OCI-LY7 (cell line): ENCODE results near the gene AKR7A3. TPM values are rescaled to one million over a fixed set of nuclear protein-coding genes. Genes with fewer than 3 reads are reported as not detected.

ENCODE experiments used
- BruUV-seq: library from RNA; stranded (reverse); fragments of 400-500 nt; replicated peaks from 2 replicates; lab custom pipeline; 2021; lab: Mats Ljungman, UMichigan
- CTCF ChIA-PET: fragments of 300-600 bp; sonication (Branson Sonifier 250); formaldehyde crosslinking; loops from one replicate; lab custom pipeline; 2022; ENCODE audit warnings: antibody characterized with exemption; ENCODE audit not compliant: unreplicated experiment; lab: Charles Lee
- POLR2A ChIA-PET: fragments of 300-600 bp; sonication (Branson Sonifier 250); formaldehyde crosslinking; loops from one replicate; lab custom pipeline; 2022; ENCODE audit warnings: antibody characterized with exemption; lab: Charles Lee
- DNase-seq: peaks from one replicate; pipeline ENCODE4 v3.0.0-alpha.2; 2015; ENCODE audit warnings: low spot score
- H2AFZ ChIP-seq: fragments of 200-600 bp; sonication (generic), shearing (Covaris generic); 2 replicates; pipeline ENCODE4 v1.6.1; 2014; ENCODE audit warnings: mild to moderate bottlenecking, antibody characterized with exemption, low read length, moderate library complexity
- H3K27ac ChIP-seq: fragments of 200-600 bp; sonication (generic); 2 replicates; pipeline ENCODE4 v1.5.1; 2014; ENCODE audit warnings: mixed run types, low read depth, mild to moderate bottlenecking, moderate library complexity, low read length, inconsistent platforms; ENCODE audit not compliant: poor library complexity, severe bottlenecking
- H3K36me3 ChIP-seq: fragments of 200-600 bp; sonication (generic); 2 replicates; pipeline ENCODE4 v1.6.1; 2014; ENCODE audit warnings: mild to moderate bottlenecking, antibody characterized with exemption, low read length, moderate library complexity, mixed read lengths; ENCODE audit not compliant: insufficient read depth
- H3K4me1 ChIP-seq: fragments of 200-600 bp; sonication (generic); 2 replicates; pipeline ENCODE4 v1.5.1; 2014; ENCODE audit warnings: mild to moderate bottlenecking, low read length; ENCODE audit not compliant: insufficient read depth, poor library complexity, severe bottlenecking
- H3K4me2 ChIP-seq: fragments of 200-600 bp; sonication (generic); 2 replicates; pipeline ENCODE4 v1.6.1; 2014; ENCODE audit warnings: mild to moderate bottlenecking, low read length
- H3K4me3 ChIP-seq: fragments of 200-600 bp; sonication (generic); 2 replicates; pipeline ENCODE4 v1.5.1; 2014; ENCODE audit warnings: mild to moderate bottlenecking, low read depth, low read length; ENCODE audit not compliant: poor library complexity, severe bottlenecking
- H3K79me2 ChIP-seq: fragments of 200-600 bp; sonication (generic); 2 replicates; pipeline ENCODE4 v1.6.1; 2016; ENCODE audit warnings: low read depth, mild to moderate bottlenecking, low read length, moderate library complexity, mixed read lengths; ENCODE audit not compliant: insufficient read depth
- H3K9me2 ChIP-seq: fragments of 200-600 bp; sonication (generic); 2 replicates; pipeline ENCODE4 v1.6.1; 2016; ENCODE audit warnings: mild to moderate bottlenecking, low read length, mixed read lengths; ENCODE audit not compliant: insufficient read depth
- H3K9me3 ChIP-seq: fragments of 200-600 bp; sonication (generic); 2 replicates; pipeline ENCODE4 v1.6.1; 2014; ENCODE audit warnings: mild to moderate bottlenecking, mixed run types, low read length, mixed read lengths
- H4K20me1 ChIP-seq: fragments of 200-600 bp; sonication (generic); 2 replicates; pipeline ENCODE4 v1.6.1; 2014; ENCODE audit warnings: mild to moderate bottlenecking, antibody characterized with exemption, low read length, moderate library complexity, mixed read lengths; ENCODE audit not compliant: insufficient read depth
- EZH2phosphoT487 ChIP-seq: fragments of 200-600 bp; sonication (generic); IDR thresholded peaks from 2 replicates; pipeline ENCODE4 v1.6.1; 2018; ENCODE audit warnings: low read depth, borderline replicate concordance, mild to moderate bottlenecking, mixed run types, antibody characterized with exemption, low read length, moderate library complexity, mixed read lengths
- intact Hi-C: fragments of 100-400 bp; cut with micrococcal nuclease; formaldehyde crosslinking; loops from one replicate; pipeline ENCODE4 v1.10.0; 2022; ENCODE audit not compliant: unreplicated experiment
- total RNA-seq, 2 experiments: library from RNA; depleted of rRNA in 1 of 2; stranded (reverse); fragments of >200 nt in 1 of 2; shearing (Covaris generic) in 1 of 2; gene quantifications; 2 replicates each; pipeline ENCODE4 v1.2.3, GENCODE V29; 2014 to 2022
- TF ChIP-seq, protein P1 (sequence below): fragments of 200-600 bp; sonication (generic); conservative IDR thresholded peaks from 2 replicates; pipeline ENCODE4 v1.5.1; 2014; ENCODE audit warnings: mild to moderate bottlenecking, antibody characterized with exemption, low read length, moderate library complexity, mixed read lengths

AKR7A3 gene
- total RNA-seq, 2 experiments from 2014 or later = 1.2 to 2.6 TPM

GRCh38 chr1:19329188-19329587 is 40.6 kb upstream of the AKR7A3 start:
- CTCF ChIA-PET = no interaction called here

DNA sequence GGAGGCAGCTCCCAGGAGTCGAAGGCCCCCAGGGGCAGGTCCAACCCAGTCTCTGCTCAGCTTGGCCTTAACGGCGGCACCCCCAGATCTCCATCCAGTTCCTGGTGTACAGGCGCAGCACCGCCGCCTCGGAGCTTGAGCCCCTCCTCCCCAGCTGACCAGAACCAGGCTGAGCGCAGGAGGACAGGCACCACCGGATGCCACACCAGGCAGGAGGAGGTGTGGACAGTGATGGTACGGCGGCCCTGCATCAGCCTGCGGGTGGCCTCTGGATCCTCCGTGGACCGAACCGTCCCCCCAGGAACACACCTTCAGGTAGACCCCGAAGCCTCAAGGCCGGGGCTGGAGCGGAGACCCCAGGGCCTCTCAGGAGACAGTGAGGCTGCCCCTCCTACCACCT is 39.9 kb upstream of the AKR7A3 start:
- CTCF ChIA-PET = no interaction called here
- H3K27ac ChIP-seq = no peak overlapping the region
- intact Hi-C loops = no loop called here
- no peak overlapping the region for H2AFZ ChIP-seq
- no peak overlapping the region for H3K4me3 ChIP-seq
- H3K4me2 ChIP-seq = no peak overlapping the region
- no peaks in the 10 kb centered on the region for H3K9me3 ChIP-seq
- peaks cover 14% of the 10 kb centered on the region for H3K36me3 ChIP-seq
- no peaks in the 10 kb centered on the region for H4K20me1 ChIP-seq
- H3K4me1 ChIP-seq = no peaks in the 10 kb centered on the region
- no peaks in the 10 kb centered on the region for H3K9me2 ChIP-seq
- DNase-seq = no peak
- no peaks in the 10 kb centered on the region for H3K79me2 ChIP-seq
- TF ChIP-seq EZH2phosphoT487 = no peak
- TF ChIP-seq, protein P1, sequence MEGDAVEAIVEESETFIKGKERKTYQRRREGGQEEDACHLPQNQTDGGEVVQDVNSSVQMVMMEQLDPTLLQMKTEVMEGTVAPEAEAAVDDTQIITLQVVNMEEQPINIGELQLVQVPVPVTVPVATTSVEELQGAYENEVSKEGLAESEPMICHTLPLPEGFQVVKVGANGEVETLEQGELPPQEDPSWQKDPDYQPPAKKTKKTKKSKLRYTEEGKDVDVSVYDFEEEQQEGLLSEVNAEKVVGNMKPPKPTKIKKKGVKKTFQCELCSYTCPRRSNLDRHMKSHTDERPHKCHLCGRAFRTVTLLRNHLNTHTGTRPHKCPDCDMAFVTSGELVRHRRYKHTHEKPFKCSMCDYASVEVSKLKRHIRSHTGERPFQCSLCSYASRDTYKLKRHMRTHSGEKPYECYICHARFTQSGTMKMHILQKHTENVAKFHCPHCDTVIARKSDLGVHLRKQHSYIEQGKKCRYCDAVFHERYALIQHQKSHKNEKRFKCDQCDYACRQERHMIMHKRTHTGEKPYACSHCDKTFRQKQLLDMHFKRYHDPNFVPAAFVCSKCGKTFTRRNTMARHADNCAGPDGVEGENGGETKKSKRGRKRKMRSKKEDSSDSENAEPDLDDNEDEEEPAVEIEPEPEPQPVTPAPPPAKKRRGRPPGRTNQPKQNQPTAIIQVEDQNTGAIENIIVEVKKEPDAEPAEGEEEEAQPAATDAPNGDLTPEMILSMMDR = no peak
- BruUV-seq = no TSS peak
- POLR2A ChIA-PET = interaction anchor here (0.6 kb wide), 1 partner anchor 162 kb away, joined by 4 read pairs; no protein-coding TSS in a partner anchor

More at GRCh38 chr1:19329188-19329587, 40.6 kb upstream of the AKR7A3 start:
- no peaks in the 10 kb centered on the region for H3K4me1 ChIP-seq
- H3K9me3 ChIP-seq = no peaks in the 10 kb centered on the region
- no peak overlapping the region for H3K4me3 ChIP-seq
- no TSS peak for BruUV-seq
- H3K79me2 ChIP-seq = no peaks in the 10 kb centered on the region
- no peak overlapping the region for H2AFZ ChIP-seq
- no peak for DNase-seq
- POLR2A ChIA-PET = no interaction called here
- H3K9me2 ChIP-seq = no peaks in the 10 kb centered on the region
- intact Hi-C loops = no loop called here
- no peak overlapping the region for H3K4me2 ChIP-seq
- H3K36me3 ChIP-seq = peaks cover 8% of the 10 kb centered on the region; the same call in 1 of the 2 replicates
- no peak overlapping the region for H3K27ac ChIP-seq
- no peaks in the 10 kb centered on the region for H4K20me1 ChIP-seq
- no peak for TF ChIP-seq EZH2phosphoT487
- TF ChIP-seq, protein P1 = no peak

DNA sequence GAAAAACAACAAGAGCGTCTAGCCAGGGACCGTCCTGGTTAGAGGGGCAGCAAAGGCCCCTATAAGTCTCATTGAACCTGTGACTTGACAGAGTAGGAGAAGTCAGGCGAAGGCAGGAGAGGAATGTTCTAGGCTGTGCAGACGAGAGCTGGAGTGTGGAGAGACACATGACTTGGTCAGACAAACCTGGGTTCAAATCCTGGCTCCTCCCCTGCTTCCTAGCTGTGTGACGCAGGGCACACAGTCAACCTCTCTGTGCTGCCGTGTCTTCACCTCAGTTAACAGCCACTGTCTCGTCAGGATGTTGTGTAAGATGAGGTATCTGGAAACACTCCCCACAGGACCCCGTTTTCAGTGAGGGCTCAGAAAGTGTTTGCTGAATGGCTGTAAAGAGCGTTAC is 39.2 kb upstream of the AKR7A3 start:
- Histone ChIP-seq H3K36me3 (peaks cover 14% of the 10 kb centered on the region), H3K4me2 (no peak overlapping the region), H3K27ac (no peak overlapping the region), H3K9me3 (no peaks in the 10 kb centered on the region), H3K9me2 (no peaks in the 10 kb centered on the region), H3K4me1 (no peaks in the 10 kb centered on the region), H2AFZ (no peak overlapping the region), H4K20me1 (no peaks in the 10 kb centered on the region), H3K4me3 (no peak overlapping the region), H3K79me2 (no peaks in the 10 kb centered on the region)
- intact Hi-C loops = no loop called here
- TF ChIP-seq EZH2phosphoT487 = no peak
- TF ChIP-seq, protein P1 = no peak
- POLR2A ChIA-PET = no interaction called here
- no TSS peak for BruUV-seq
- DNase-seq = no peak
- CTCF ChIA-PET = no interaction called here
